Upper lobe of right lung (tissue), 1 donor: ENCODE data around the gene DGAT2L6. TPM values are rescaled to one million over a fixed set of nuclear protein-coding genes. Genes with fewer than 3 reads are reported as not detected.

Experiments used
- ATAC-seq: fragments of 200-7000 bp; cut with Tn5 transposase; one replicate; pipeline ENCODE4 v1.9.1; 2020; ENCODE audit warnings: mild to moderate bottlenecking, moderate library complexity
- DNase-seq: peaks from one replicate; pipeline ENCODE4 v3.0.0-alpha.2; 2020
- H3K27ac ChIP-seq: fragments of 200-600 bp; one replicate; pipeline ENCODE4 v1.8.0; 2022
- H3K27me3 ChIP-seq: fragments of 200-600 bp; one replicate; pipeline ENCODE4 v1.8.0; 2022; ENCODE audit warnings: mild to moderate bottlenecking
- H3K36me3 ChIP-seq: fragments of 200-600 bp; one replicate; pipeline ENCODE4 v1.8.0; 2022
- H3K4me1 ChIP-seq: fragments of 200-600 bp; one replicate; pipeline ENCODE4 v1.8.0; 2022
- H3K4me3 ChIP-seq: fragments of 200-600 bp; one replicate; pipeline ENCODE4 v1.8.0; 2022; ENCODE audit warnings: mild to moderate bottlenecking
- H3K9me3 ChIP-seq: fragments of 200-600 bp; one replicate; pipeline ENCODE4 v1.8.0; 2022
- intact Hi-C: fragments of 100-400 bp; cut with DNase I; formaldehyde crosslinking; loops from one replicate; pipeline ENCODE4 v1.11.0; 2022
- total RNA-seq: library from RNA; stranded (reverse); fragmentation: NEBNext Ultra II Directional; extraction: Animal tissue kit (Norgen Biotek cat#: 25700); gene quantifications from one replicate; pipeline ENCODE4 v1.2.1, GENCODE V29; 2021
- TF ChIP-seq, protein P1 (sequence below): fragments of 200-600 bp; IDR thresholded peaks from one replicate; pipeline ENCODE4 v1.8.0; 2022; ENCODE audit warnings: antibody characterized with exemption
- donor health status: DM: no; HTN: yes; CAD: no; lungs with severe emphysema.

Gene DGAT2L6
- total RNA-seq, 1 donor from 2014 or later = not detected

DNA sequence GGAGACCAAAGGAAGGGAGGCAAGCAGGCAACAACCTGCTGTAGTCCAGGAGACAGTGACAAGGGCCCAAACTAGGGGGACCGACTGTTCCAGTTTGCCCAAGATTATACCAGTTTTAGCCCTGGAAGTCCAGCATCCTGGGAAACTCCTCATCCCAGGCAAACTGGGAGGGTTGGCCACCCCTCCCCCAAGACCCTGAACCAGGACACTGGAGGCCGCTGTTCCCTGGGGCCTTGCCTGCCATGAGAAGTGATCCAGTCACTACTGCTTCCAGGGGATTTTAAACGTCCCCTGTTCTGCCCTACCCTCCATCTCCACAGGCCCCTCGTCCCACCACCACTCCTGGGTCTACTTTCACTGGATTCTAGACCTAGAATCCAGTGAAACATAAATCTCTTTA, 4.3 kb upstream of the DGAT2L6 start:
- H3K4me3 ChIP-seq = no peak overlapping the region
- ATAC-seq = no peak
- no peak for DNase-seq
- H3K4me1 ChIP-seq = no peaks in the 10 kb centered on the region
- H3K36me3 ChIP-seq = no peaks in the 10 kb centered on the region
- intact Hi-C loops = no loop called here
- no peak overlapping the region for H3K27ac ChIP-seq
- TF ChIP-seq, protein P1, sequence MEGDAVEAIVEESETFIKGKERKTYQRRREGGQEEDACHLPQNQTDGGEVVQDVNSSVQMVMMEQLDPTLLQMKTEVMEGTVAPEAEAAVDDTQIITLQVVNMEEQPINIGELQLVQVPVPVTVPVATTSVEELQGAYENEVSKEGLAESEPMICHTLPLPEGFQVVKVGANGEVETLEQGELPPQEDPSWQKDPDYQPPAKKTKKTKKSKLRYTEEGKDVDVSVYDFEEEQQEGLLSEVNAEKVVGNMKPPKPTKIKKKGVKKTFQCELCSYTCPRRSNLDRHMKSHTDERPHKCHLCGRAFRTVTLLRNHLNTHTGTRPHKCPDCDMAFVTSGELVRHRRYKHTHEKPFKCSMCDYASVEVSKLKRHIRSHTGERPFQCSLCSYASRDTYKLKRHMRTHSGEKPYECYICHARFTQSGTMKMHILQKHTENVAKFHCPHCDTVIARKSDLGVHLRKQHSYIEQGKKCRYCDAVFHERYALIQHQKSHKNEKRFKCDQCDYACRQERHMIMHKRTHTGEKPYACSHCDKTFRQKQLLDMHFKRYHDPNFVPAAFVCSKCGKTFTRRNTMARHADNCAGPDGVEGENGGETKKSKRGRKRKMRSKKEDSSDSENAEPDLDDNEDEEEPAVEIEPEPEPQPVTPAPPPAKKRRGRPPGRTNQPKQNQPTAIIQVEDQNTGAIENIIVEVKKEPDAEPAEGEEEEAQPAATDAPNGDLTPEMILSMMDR = no peak
- no peaks in the 10 kb centered on the region for H3K9me3 ChIP-seq
- H3K27me3 ChIP-seq = no peaks in the 10 kb centered on the region

DNA sequence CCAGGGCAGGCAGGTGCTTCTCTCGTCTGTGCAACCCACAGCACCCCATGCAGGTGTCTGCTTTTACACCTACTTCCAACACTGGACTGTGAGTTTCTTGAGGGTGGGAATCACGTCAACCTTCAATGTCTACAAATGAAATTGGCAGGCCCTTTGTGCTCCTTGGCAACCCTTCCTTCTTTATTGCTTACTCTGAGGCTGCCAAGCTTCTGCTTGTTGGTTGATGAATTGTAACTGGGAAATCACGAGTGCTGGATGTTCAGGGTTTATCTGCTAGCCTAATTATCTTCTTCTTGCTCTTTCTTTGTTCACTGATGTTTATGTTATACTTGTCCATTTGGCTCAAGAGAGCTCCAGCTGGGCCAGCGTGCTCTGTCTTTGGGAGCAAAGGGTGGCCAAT, 2.5 kb upstream of the DGAT2L6 start:
- Histone ChIP-seq H3K36me3 (no peaks in the 10 kb centered on the region), H3K27me3 (no peaks in the 10 kb centered on the region), H3K9me3 (no peaks in the 10 kb centered on the region), H3K27ac (no peak overlapping the region), H3K4me1 (no peaks in the 10 kb centered on the region), H3K4me3 (no peak overlapping the region)
- intact Hi-C loops = no loop called here
- DNase-seq (no peak), ATAC-seq (no peak)
- TF ChIP-seq, protein P1 = no peak

DNA sequence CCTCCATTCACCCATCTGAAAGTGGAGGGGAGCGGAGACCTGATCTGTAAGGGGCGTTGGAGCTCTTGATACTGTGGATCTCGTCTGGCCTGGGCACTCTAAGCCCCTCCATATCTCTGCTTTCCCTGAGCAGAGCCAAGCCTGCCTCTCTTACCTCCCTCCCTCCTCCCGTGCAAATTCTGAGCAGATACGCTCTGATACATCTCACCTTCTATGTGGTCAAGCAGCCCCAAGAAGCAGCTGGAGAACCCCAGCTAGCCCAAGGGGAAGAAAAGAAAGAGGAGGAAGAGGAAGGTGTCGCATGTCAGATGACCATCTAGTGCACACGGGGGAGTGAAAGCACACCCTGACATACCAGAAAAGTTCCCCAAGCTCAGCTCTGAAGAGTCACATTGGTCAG, 1.9 kb upstream of the DGAT2L6 start:
- Histone ChIP-seq H3K27me3 (no peaks in the 10 kb centered on the region), H3K36me3 (no peaks in the 10 kb centered on the region), H3K4me3 (no peak overlapping the region), H3K27ac (no peak overlapping the region), H3K4me1 (no peaks in the 10 kb centered on the region), H3K9me3 (no peaks in the 10 kb centered on the region)
- no peak for ATAC-seq
- no peak for DNase-seq
- intact Hi-C loops = no loop called here
- TF ChIP-seq, protein P1 = no peak

DNA sequence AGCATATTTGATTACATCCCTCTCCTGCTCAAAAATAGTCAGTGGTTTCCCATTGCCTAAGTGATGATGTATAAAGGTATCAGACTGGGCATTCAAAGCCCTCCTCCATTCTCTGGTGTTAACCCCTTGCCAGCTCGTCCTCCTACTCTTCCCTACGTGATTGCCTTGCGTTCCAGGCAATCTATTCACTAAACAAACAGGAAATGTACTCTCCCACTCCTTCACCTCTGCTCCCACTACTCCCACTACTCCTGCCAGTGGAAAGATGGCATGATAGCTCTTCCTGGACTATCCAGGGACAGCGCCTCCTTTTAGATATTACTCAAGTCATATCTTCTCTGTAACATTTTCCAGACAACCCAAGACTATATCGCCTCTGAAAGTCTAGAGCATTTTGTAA, 5.8 kb downstream of the DGAT2L6 start:
- H3K36me3 ChIP-seq = no peaks in the 10 kb centered on the region
- TF ChIP-seq, protein P1 = no peak
- H3K27ac ChIP-seq = no peak overlapping the region
- H3K4me1 ChIP-seq = no peaks in the 10 kb centered on the region
- no peak for ATAC-seq
- DNase-seq = no peak
- H3K4me3 ChIP-seq = no peak overlapping the region
- H3K9me3 ChIP-seq = no peaks in the 10 kb centered on the region
- H3K27me3 ChIP-seq = no peaks in the 10 kb centered on the region
- intact Hi-C loops = no loop called here

DNA sequence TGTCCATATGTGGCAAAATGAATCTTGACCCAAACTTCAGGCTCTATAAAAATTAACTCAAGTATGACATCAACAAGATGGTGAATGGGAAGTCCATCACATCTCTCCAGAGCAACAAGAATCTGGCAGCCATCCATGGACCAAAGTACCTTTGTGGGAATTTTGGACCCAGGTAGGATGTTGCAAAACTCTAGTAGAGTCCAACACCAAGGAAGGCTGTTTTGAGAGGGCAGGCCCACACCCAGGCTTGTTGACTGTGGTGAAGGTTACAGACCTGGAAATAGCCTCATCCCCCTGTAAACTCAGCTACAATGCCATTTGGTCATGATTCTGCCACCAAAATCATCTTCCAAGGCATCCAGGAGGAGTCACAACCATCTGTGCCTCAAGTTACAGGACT, 12.9 kb downstream of the DGAT2L6 start:
- Histone ChIP-seq H3K4me3 (no peak overlapping the region), H3K27ac (no peak overlapping the region), H3K9me3 (no peaks in the 10 kb centered on the region), H3K27me3 (no peaks in the 10 kb centered on the region), H3K4me1 (no peaks in the 10 kb centered on the region), H3K36me3 (no peaks in the 10 kb centered on the region)
- TF ChIP-seq, protein P1 = no peak
- intact Hi-C loops = no loop called here
- DNase-seq (no peak), ATAC-seq (no peak)
